GM18499 (cell line): Measurements from ENCODE around the gene IGSF23.
"Not testable (repeated sequence)": the region's sequence is repeated elsewhere in the genome, so short reads cannot be mapped to it uniquely, and the experiment has no call there.

ENCODE experiments used
- ATAC-seq: cut with Tn5 transposase; IDR thresholded peaks from one replicate; pipeline ENCODE4 v1.9.1; 2021; ENCODE audit warnings: moderate number of reproducible peaks; ENCODE audit not compliant: insufficient read depth, unreplicated experiment

The IGSF23 gene

GRCh38 chr19:44658069-44658733 is 44.8 kb downstream of the IGSF23 start:
- ATAC-seq: no peak

GRCh38 chr19:44660081-44660480 is 46.7 kb downstream of the IGSF23 start:
- ATAC-seq: no peak

- no peak for ATAC-seq
Measured at GRCh38 chr19:44661205-44661604, 47.8 kb downstream of the IGSF23 start.

GRCh38 chr19:44661904-44662303 is 48.5 kb downstream of the IGSF23 start:
- ATAC-seq: no peak

- ATAC-seq: no peak
Measured at GRCh38 chr19:44662691-44663385, 49.5 kb downstream of the IGSF23 start.

GRCh38 chr19:44663996-44664395 is 50.6 kb downstream of the IGSF23 start:
- no peak for ATAC-seq

- ATAC-seq: no peak
Measured at GRCh38 chr19:44664976-44665375, 51.6 kb downstream of the IGSF23 start.

- no peak for ATAC-seq
Measured at GRCh38 chr19:44666852-44667556, 53.6 kb downstream of the IGSF23 start.

- ATAC-seq: no peak
Measured at GRCh38 chr19:44668985-44669764, 55.8 kb downstream of the IGSF23 start.

GRCh38 chr19:44670027-44670426 is 56.7 kb downstream of the IGSF23 start:
- not testable (repeated sequence) for ATAC-seq

GRCh38 chr19:44671400-44671799 is 58.0 kb downstream of the IGSF23 start, which contains the start of gene CEACAM19:
Gene CEACAM19 (plus strand): TSS chr19:44671482. CDS start chr19:44671932, 450 bp downstream.
- no peak for ATAC-seq

GRCh38 chr19:44672226-44672625 is 58.9 kb downstream of the IGSF23 start:
- no peak for ATAC-seq

- no peak for ATAC-seq
Measured at GRCh38 chr19:44673510-44673909, 60.1 kb downstream of the IGSF23 start.

GRCh38 chr19:44675521-44675920 is 62.2 kb downstream of the IGSF23 start:
- ATAC-seq: no peak

- no peak for ATAC-seq
Measured at GRCh38 chr19:44677019-44677811, 63.9 kb downstream of the IGSF23 start.

GRCh38 chr19:44680536-44680935 is 67.2 kb downstream of the IGSF23 start:
- no peak for ATAC-seq

- ATAC-seq: no peak
Measured at GRCh38 chr19:44681992-44682790, 68.8 kb downstream of the IGSF23 start.

GRCh38 chr19:44682807-44683206 is 69.4 kb downstream of the IGSF23 start:
- ATAC-seq: no peak
